SK-N-SH (cell line): ENCODE results near the gene BTBD9.

Experiments
- ELF1 ChIP-seq: IDR thresholded peaks from 2 replicates; pipeline ENCODE4 v1.4.0; 2012
- JUND ChIP-seq: IDR thresholded peaks from 2 replicates; pipeline ENCODE4 v1.4.0; 2012

DNA sequence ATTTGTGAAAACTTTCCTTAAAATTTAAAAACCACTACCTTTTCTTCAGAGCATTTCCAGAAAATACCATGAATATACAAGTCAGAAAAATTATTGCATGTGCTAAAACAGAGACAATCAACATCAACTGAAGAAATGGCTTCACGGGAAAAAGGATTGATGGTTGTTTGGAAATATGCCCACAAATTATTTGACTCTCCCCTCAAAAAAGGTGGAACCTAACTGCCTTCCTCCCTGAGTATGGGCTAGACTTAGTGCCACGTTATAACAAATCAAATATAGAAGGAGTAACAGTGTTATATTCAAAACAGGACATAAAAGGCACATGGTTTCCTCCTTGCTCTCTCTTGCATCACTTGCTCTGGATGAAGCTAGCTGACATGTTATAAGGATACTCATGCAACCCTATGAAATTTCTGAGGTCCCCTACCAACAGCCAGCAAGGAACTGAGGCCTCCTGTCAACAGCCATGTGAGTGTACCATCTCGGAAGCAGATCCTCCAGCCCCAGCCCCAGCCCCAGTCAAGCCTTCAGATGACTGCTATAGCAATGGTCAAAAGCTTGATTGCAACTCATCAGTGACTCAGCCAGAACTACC, 8.4 kb downstream of the BTBD9 start:
- TF ChIP-seq ELF1 (no peak), JUND (no peak)
